ENCODE measurements around the gene ZNF808.
A peak's percentile ranks its signal among the peaks of the same experiment; 100 is the strongest.

Gene ZNF808

DNA sequence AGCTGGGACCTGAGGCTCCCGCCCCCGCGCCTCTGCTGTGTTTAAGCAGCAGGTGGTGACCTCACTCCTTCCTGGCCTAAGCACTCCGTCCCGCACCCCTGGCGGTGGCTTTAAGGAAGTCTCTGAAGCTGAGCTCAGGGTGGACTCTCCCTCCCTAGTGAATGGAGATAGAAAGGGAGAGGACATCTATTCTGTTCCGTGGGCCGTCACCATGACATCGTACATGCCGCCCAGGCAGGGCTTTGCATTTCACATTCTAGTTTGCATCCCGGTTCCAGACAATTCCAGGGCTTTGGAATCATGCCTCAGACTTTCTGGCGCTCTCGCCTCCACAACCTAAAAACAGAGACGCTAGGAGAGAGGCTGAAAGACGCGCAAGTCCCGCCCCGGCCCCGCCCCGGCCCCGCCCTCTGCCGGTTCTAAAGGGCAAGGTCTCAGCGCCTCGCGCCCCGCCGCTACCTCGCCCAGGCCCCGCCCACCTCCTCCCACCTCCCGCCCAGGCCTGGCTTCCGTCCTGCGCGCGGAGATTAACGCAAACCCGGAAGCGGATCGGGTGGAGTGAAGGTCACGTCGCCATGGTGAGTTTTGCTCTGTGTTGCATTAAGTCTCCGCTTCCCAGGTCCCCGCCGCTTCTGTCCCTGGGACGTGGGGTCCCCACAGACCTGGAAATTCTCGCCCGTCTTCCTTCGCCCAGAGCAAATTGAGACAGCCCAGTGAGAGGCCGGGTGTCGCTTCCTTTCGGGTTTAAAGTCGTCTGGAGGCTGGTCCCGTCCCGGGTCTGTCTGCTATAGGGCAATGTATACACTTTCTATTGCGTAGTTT lies at the start of gene ZNF808:
Gene ZNF808, plus strand, starts transcription at position 535 of the 822 bp plus-strand sequence. CDS start 15,617 bp downstream, outside the sequence.
- POLR2A ChIA-PET: no interaction called here
- Histone ChIP-seq H3K27ac (ENCODE audit: extremely low read depth, low read depth, low read length) (no peak within 1 kb of the TSS), H3K4me1 (ENCODE audit: control insufficient read depth, insufficient read depth, low read length) (no peaks in the 10 kb centered on the region), H3K36me3 (ENCODE audit: control insufficient read depth in 2 of 2, insufficient read depth in 1 of 2, low read length in 2 of 2) (no peaks in the 10 kb centered on the region), H3K9me3 (ENCODE audit: control insufficient read depth, insufficient read depth, low read depth, low read length) (no peaks in the 10 kb centered on the region; the same call in 1 of the 2 replicates), H3K4me3 (ENCODE audit: low read depth, low read length) (peak within 1 kb of the TSS; percentile 78)
- CTCF ChIA-PET: interaction anchor here (0.7 kb wide), 1 partner anchor 416 kb away, joined by 3 read pairs; no protein-coding TSS in a partner anchor
- TF ChIP-seq ZIC2 (tag by site-specific recombination; IDR thresholded peaks at IDR 0.05) (0 out of 2 replicates have a peak, but pooled peaks have one; percentile 18), ZNF623 (tag by site-specific recombination; IDR thresholded peaks at IDR 0.05) (no peak), KLF8 (tag by site-specific recombination; IDR thresholded peaks at IDR 0.05) (0 out of 2 replicates have a peak, but pooled peaks have one; percentile 20), SCRT1 (tag by site-specific recombination; IDR thresholded peaks at IDR 0.05; ENCODE audit: borderline replicate concordance) (0 out of 2 replicates have a peak, but pooled peaks have one; percentile 25), ZNF404 (tag by site-specific recombination; IDR thresholded peaks at IDR 0.05) (no peak), ZFHX2 (tag by site-specific recombination; conservative IDR thresholded peaks at IDR 0.05) (peak; percentile 59; the same call in 1 of the 2 replicates), ZNF138 (tag by site-specific recombination; IDR thresholded peaks at IDR 0.05; ENCODE audit: borderline replicate concordance) (no peak), ZNF513 (tag by site-specific recombination; IDR thresholded peaks at IDR 0.05) (no peak), ZNF791 (tag by site-specific recombination; IDR thresholded peaks at IDR 0.05) (no peak), ZNF639 (tag by site-specific recombination; IDR thresholded peaks at IDR 0.05) (no peak), SETDB1 (IDR thresholded peaks at IDR 0.05; ENCODE audit: insufficient read length, low read length) (peak; percentile 44), OSR2 (tag by site-specific recombination; IDR thresholded peaks at IDR 0.05) (no peak; the same call in 1 of the 2 replicates), ZNF248 (tag by site-specific recombination; IDR thresholded peaks at IDR 0.05) (no peak), ZNF621 (tag by site-specific recombination; IDR thresholded peaks at IDR 0.05) (no peak), SCRT2 (tag by site-specific recombination; IDR thresholded peaks at IDR 0.05) (peak; percentile 95), ZBTB21 (tag by site-specific recombination; IDR thresholded peaks at IDR 0.05) (no peak), BCL11A (tag by site-specific recombination; IDR thresholded peaks at IDR 0.05; ENCODE audit: low read depth) (0 out of 2 replicates have a peak, but pooled peaks have one; percentile 33), ZNF324 (tag by site-specific recombination; IDR thresholded peaks at IDR 0.05) (no peak), ZNF214 (tag by site-specific recombination; IDR thresholded peaks at IDR 0.05; ENCODE audit: borderline replicate concordance) (no peak), ZNF529 (tag by site-specific recombination; IDR thresholded peaks at IDR 0.05; ENCODE audit: insufficient replicate concordance) (no peak), KLF10 (tag by site-specific recombination; IDR thresholded peaks at IDR 0.05) (peak; percentile 60; the same call in 1 of the 2 replicates), ZNF184 (tag by site-specific recombination; IDR thresholded peaks at IDR 0.05) (no peak), GLIS2 (tag by site-specific recombination; IDR thresholded peaks at IDR 0.05) (no peak), ZNF394 (tag by site-specific recombination; IDR thresholded peaks at IDR 0.05; ENCODE audit: borderline replicate concordance) (peak; percentile 42; the same call in 1 of the 2 replicates), WT1 (tag by site-specific recombination; IDR thresholded peaks at IDR 0.05) (no peak), PATZ1 (tag by site-specific recombination; IDR thresholded peaks at IDR 0.05) (peak; percentile 32; the same call in 1 of the 2 replicates), ZNF433 (tag by site-specific recombination; IDR thresholded peaks at IDR 0.05; ENCODE audit: low read depth) (no peak), MEIS1 (CRISPR knock-in tag; IDR thresholded peaks at IDR 0.05; ENCODE audit: borderline replicate concordance) (no peak)
- TF ChIP-seq, protein P1, sequence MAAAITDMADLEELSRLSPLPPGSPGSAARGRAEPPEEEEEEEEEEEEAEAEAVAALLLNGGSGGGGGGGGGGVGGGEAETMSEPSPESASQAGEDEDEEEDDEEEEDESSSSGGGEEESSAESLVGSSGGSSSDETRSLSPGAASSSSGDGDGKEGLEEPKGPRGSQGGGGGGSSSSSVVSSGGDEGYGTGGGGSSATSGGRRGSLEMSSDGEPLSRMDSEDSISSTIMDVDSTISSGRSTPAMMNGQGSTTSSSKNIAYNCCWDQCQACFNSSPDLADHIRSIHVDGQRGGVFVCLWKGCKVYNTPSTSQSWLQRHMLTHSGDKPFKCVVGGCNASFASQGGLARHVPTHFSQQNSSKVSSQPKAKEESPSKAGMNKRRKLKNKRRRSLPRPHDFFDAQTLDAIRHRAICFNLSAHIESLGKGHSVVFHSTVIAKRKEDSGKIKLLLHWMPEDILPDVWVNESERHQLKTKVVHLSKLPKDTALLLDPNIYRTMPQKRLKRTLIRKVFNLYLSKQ (tag by site-specific recombination; IDR thresholded peaks at IDR 0.05; ENCODE audit: borderline replicate concordance): no peak
- TF ChIP-seq, protein P2, sequence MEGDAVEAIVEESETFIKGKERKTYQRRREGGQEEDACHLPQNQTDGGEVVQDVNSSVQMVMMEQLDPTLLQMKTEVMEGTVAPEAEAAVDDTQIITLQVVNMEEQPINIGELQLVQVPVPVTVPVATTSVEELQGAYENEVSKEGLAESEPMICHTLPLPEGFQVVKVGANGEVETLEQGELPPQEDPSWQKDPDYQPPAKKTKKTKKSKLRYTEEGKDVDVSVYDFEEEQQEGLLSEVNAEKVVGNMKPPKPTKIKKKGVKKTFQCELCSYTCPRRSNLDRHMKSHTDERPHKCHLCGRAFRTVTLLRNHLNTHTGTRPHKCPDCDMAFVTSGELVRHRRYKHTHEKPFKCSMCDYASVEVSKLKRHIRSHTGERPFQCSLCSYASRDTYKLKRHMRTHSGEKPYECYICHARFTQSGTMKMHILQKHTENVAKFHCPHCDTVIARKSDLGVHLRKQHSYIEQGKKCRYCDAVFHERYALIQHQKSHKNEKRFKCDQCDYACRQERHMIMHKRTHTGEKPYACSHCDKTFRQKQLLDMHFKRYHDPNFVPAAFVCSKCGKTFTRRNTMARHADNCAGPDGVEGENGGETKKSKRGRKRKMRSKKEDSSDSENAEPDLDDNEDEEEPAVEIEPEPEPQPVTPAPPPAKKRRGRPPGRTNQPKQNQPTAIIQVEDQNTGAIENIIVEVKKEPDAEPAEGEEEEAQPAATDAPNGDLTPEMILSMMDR (tag by site-specific recombination; IDR thresholded peaks at IDR 0.05): no peak

Data from HEK293 (cell line).